Loucy (cell line): ENCODE results near the gene MDGA2.

Source experiments
- CTCF ChIP-seq: fragments of 200-600 bp; sonication (generic); conservative IDR thresholded peaks from 2 replicates; pipeline ENCODE4 v1.5.1; 2014; ENCODE audit warnings: mild to moderate bottlenecking, antibody characterized with exemption, low read length
- EZH2phosphoT487 ChIP-seq: fragments of 200-600 bp; IDR thresholded peaks from 2 replicates; pipeline ENCODE4 v1.6.1; 2018; ENCODE audit warnings: antibody characterized with exemption, mild to moderate bottlenecking, moderate library complexity, borderline replicate concordance

- TF ChIP-seq CTCF (no peak), EZH2phosphoT487 (no peak)
These were observed 120.1 kb downstream of the MDGA2 start for GRCh38 chr14:47555333-47555732.
